ENCODE results near the gene FTO.

DNA sequence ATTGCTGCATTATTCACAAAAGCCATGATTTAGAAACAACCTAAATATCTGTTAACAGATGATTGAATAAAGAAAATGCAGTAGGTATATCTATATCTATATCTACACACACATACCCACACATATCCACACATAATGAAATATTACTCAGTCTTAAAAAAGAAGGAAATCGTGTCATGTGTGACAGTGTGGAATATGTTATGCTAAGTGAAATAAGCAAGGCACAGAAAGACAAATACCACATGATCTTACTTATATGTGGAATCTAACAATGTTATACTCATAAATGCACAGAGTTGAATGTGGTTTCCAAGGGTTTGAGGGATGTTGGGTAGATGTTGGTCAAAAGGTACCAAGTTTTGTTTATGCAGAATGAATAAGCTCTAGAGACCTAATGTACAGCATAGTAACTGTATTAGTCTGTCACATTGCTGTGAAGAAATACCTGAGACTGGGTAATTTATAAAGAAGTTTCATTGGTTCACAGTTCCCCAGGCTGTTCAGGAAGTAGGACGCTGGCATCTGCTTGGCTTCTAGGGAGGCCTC is 156.1 kb downstream of the FTO start:
- TF ChIP-seq CTCF (IDR thresholded peaks at IDR 0.05) (no peak), POLR2A (IDR thresholded peaks at IDR 0.05) (no peak)
